ENCODE data around the gene PTCH1. TPM values are rescaled to one million over a fixed set of nuclear protein-coding genes. Genes with fewer than 3 reads are reported as not detected.

Gene PTCH1
- total RNA-seq, 2 experiments from 2014 or later = 15.8 to 17.0 TPM

GRCh38 chr9:95420518-95420917 lies 96.3 kb downstream of the PTCH1 start:
- intact Hi-C loops (cut with DNase I, micrococcal nuclease) = no loop called here
- peaks cover 3 to 17% of the 10 kb centered on the region in 2 experiments for H3K9me3 ChIP-seq (ENCODE audit: control insufficient read depth in 1 of 2, insufficient read depth in 1 of 2, low read length in 2 of 2)
- H3K4me3 ChIP-seq (ENCODE audit: low read length) = no peak overlapping the region
- POLR2A ChIA-PET = no interaction called here
- H3K27me3 ChIP-seq (ENCODE audit: control insufficient read depth in 1 of 2, insufficient read depth in 2 of 2, low read length in 2 of 2) = no peaks in the 10 kb centered on the region
- H3K4me1 ChIP-seq (ENCODE audit: insufficient read depth, low read length) = no peaks in the 10 kb centered on the region
- peaks cover 1% of the 10 kb centered on the region for H3K4me1 Mint-ChIP-seq (ENCODE audit: low read depth)
- ATAC-seq (ENCODE audit: poor library complexity) = no peak
- H3K27ac Mint-ChIP-seq = no peak overlapping the region
- H3K27me3 Mint-ChIP-seq = peaks cover 6% of the 10 kb centered on the region
- TF ChIP-seq, protein P1, sequence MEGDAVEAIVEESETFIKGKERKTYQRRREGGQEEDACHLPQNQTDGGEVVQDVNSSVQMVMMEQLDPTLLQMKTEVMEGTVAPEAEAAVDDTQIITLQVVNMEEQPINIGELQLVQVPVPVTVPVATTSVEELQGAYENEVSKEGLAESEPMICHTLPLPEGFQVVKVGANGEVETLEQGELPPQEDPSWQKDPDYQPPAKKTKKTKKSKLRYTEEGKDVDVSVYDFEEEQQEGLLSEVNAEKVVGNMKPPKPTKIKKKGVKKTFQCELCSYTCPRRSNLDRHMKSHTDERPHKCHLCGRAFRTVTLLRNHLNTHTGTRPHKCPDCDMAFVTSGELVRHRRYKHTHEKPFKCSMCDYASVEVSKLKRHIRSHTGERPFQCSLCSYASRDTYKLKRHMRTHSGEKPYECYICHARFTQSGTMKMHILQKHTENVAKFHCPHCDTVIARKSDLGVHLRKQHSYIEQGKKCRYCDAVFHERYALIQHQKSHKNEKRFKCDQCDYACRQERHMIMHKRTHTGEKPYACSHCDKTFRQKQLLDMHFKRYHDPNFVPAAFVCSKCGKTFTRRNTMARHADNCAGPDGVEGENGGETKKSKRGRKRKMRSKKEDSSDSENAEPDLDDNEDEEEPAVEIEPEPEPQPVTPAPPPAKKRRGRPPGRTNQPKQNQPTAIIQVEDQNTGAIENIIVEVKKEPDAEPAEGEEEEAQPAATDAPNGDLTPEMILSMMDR (IDR thresholded peaks at IDR 0.05) = no peak
- CTCF ChIA-PET = no interaction called here
- no peaks in the 10 kb centered on the region for H3K36me3 Mint-ChIP-seq (ENCODE audit: low read depth)
- H3K36me3 ChIP-seq (ENCODE audit: insufficient read depth, low read length) = no peaks in the 10 kb centered on the region
- DNase-seq = no peak
- H3K4me3 Mint-ChIP-seq = no peak overlapping the region
- no peak overlapping the region for H3K27ac ChIP-seq (ENCODE audit: low read depth in 1 of 2, low read length in 2 of 2)
- H3K9me3 Mint-ChIP-seq = peaks cover 5% of the 10 kb centered on the region

- no peaks in the 10 kb centered on the region for H3K36me3 Mint-ChIP-seq (ENCODE audit: low read depth)
- no peak overlapping the region for H3K4me3 Mint-ChIP-seq
- ATAC-seq (ENCODE audit: poor library complexity) (no peak), DNase-seq (no peak)
- Histone ChIP-seq H3K4me3 (ENCODE audit: low read length) (no peak overlapping the region), H3K36me3 (ENCODE audit: insufficient read depth, low read length) (no peaks in the 10 kb centered on the region), H3K27me3 (ENCODE audit: control insufficient read depth in 1 of 2, insufficient read depth in 2 of 2, low read length in 2 of 2) (no peaks in the 10 kb centered on the region), H3K27ac (ENCODE audit: low read depth in 1 of 2, low read length in 2 of 2) (no peak overlapping the region), H3K4me1 (ENCODE audit: insufficient read depth, low read length) (no peaks in the 10 kb centered on the region), H3K9me3 (ENCODE audit: control insufficient read depth in 1 of 2, insufficient read depth in 1 of 2, low read length in 2 of 2) (peaks cover 3 to 17% of the 10 kb centered on the region in 2 experiments)
- H3K9me3 Mint-ChIP-seq = peaks cover 5% of the 10 kb centered on the region
- no peak overlapping the region for H3K27ac Mint-ChIP-seq
- peaks cover 8% of the 10 kb centered on the region for H3K27me3 Mint-ChIP-seq
- CTCF ChIA-PET = no interaction called here
- H3K4me1 Mint-ChIP-seq (ENCODE audit: low read depth) = no peaks in the 10 kb centered on the region
- TF ChIP-seq, protein P1 (IDR thresholded peaks at IDR 0.05) = no peak
- POLR2A ChIA-PET = no interaction called here
- intact Hi-C loops (cut with DNase I, micrococcal nuclease) = no loop called here
Measured at GRCh38 chr9:95419444-95419843, 97.3 kb downstream of the PTCH1 start.

DNA sequence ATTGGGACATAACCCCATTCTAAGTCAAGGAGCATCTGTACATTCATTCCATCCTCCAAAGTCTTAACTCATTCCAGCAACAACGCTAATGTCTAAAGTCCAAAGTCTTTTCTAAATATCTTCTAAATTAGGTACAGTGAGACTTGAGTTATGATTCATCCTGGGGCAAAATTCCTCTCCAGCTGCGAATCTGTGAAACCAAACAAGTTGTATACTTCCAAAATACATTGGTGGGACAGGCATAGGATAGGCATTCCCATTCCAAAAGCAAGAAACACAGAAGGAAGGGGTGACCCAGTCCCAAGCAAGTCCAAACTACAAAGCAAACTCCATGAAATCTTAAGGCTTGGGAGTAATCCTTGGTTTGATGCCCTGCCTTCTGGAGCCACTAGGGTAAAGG lies 101.6 kb downstream of the PTCH1 start:
- H3K27ac ChIP-seq (ENCODE audit: low read depth in 1 of 2, low read length in 2 of 2) = no peak overlapping the region
- no peak overlapping the region for H3K4me3 ChIP-seq (ENCODE audit: low read length)
- ChIA-PET POLR2A (no interaction called here), CTCF (no interaction called here)
- Mint-ChIP-seq H3K4me1 (ENCODE audit: low read depth) (no peaks in the 10 kb centered on the region), H3K9me3 (no peaks in the 10 kb centered on the region), H3K4me3 (no peak overlapping the region), H3K36me3 (ENCODE audit: low read depth) (no peaks in the 10 kb centered on the region), H3K27ac (no peak overlapping the region), H3K27me3 (peaks cover 12% of the 10 kb centered on the region)
- intact Hi-C loops (cut with DNase I, micrococcal nuclease) = no loop called here
- H3K9me3 ChIP-seq (ENCODE audit: control insufficient read depth in 1 of 2, insufficient read depth in 1 of 2, low read length in 2 of 2) = no peaks in the 10 kb centered on the region
- TF ChIP-seq, protein P1 (IDR thresholded peaks at IDR 0.05) = no peak
- H3K4me1 ChIP-seq (ENCODE audit: insufficient read depth, low read length) = no peaks in the 10 kb centered on the region
- H3K27me3 ChIP-seq (ENCODE audit: control insufficient read depth in 1 of 2, insufficient read depth in 2 of 2, low read length in 2 of 2) = no peaks in the 10 kb centered on the region
- no peaks in the 10 kb centered on the region for H3K36me3 ChIP-seq (ENCODE audit: insufficient read depth, low read length)
- DNase-seq = no peak
- no peak for ATAC-seq (ENCODE audit: poor library complexity)

Data from CD4-positive, alpha-beta T cell (primary cell).